ENCODE results near the gene CACNA2D2.

The CACNA2D2 gene

GRCh38 chr3:50457988-50458387 lies 45.4 kb downstream of the CACNA2D2 start:
- H3K79me2 ChIP-seq (ENCODE audit: insufficient read depth, low read length) = no peaks in the 10 kb centered on the region
- no peaks in the 10 kb centered on the region for H3K9me3 ChIP-seq (ENCODE audit: low read length)
- no peak overlapping the region for H3K9ac ChIP-seq (ENCODE audit: low read length)
- no peaks in the 10 kb centered on the region for H3K9me2 ChIP-seq (ENCODE audit: low read depth, low read length)
- no peaks in the 10 kb centered on the region for H3F3A ChIP-seq (ENCODE audit: insufficient read depth, low read length)
- H3K27ac ChIP-seq (ENCODE audit: low read depth, low read length, poor library complexity, severe bottlenecking) = no peak overlapping the region
- H4K20me1 ChIP-seq (ENCODE audit: insufficient read depth, low read length) = no peaks in the 10 kb centered on the region
- H2AFZ ChIP-seq (ENCODE audit: low read length) = no peak overlapping the region
- TF ChIP-seq, protein P1, sequence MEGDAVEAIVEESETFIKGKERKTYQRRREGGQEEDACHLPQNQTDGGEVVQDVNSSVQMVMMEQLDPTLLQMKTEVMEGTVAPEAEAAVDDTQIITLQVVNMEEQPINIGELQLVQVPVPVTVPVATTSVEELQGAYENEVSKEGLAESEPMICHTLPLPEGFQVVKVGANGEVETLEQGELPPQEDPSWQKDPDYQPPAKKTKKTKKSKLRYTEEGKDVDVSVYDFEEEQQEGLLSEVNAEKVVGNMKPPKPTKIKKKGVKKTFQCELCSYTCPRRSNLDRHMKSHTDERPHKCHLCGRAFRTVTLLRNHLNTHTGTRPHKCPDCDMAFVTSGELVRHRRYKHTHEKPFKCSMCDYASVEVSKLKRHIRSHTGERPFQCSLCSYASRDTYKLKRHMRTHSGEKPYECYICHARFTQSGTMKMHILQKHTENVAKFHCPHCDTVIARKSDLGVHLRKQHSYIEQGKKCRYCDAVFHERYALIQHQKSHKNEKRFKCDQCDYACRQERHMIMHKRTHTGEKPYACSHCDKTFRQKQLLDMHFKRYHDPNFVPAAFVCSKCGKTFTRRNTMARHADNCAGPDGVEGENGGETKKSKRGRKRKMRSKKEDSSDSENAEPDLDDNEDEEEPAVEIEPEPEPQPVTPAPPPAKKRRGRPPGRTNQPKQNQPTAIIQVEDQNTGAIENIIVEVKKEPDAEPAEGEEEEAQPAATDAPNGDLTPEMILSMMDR (IDR thresholded peaks at IDR 0.05; ENCODE audit: low read length) = no peak
- TF ChIP-seq EZH2 (IDR thresholded peaks at IDR 0.05; ENCODE audit: borderline replicate concordance, low read length) = no peak
- H3K27me3 ChIP-seq (ENCODE audit: insufficient read depth, low read length) = peaks cover 7% of the 10 kb centered on the region
- no peak overlapping the region for H3K4me2 ChIP-seq (ENCODE audit: low read length)
- no peaks in the 10 kb centered on the region for H3K36me3 ChIP-seq (ENCODE audit: insufficient read depth, low read length)
- no peaks in the 10 kb centered on the region for H3K4me1 ChIP-seq (ENCODE audit: insufficient read depth, low read length, severe bottlenecking)
- H3K4me3 ChIP-seq (ENCODE audit: low read depth, low read length, poor library complexity, severe bottlenecking) = no peak overlapping the region

GRCh38 chr3:50455161-50456018 lies 48.0 kb downstream of the CACNA2D2 start:
- Histone ChIP-seq H3F3A (ENCODE audit: insufficient read depth, low read length) (no peaks in the 10 kb centered on the region), H3K27ac (ENCODE audit: low read depth, low read length, poor library complexity, severe bottlenecking) (no peak overlapping the region), H3K4me2 (ENCODE audit: low read length) (no peak overlapping the region), H3K9me3 (ENCODE audit: low read length) (no peaks in the 10 kb centered on the region), H4K20me1 (ENCODE audit: insufficient read depth, low read length) (no peaks in the 10 kb centered on the region), H3K9ac (ENCODE audit: low read length) (no peak overlapping the region), H3K4me1 (ENCODE audit: insufficient read depth, low read length, severe bottlenecking) (no peaks in the 10 kb centered on the region), H3K9me2 (ENCODE audit: low read depth, low read length) (no peaks in the 10 kb centered on the region), H3K27me3 (ENCODE audit: insufficient read depth, low read length) (peaks cover 3% of the 10 kb centered on the region; the same call in 1 of the 2 replicates), H3K36me3 (ENCODE audit: insufficient read depth, low read length) (no peaks in the 10 kb centered on the region), H3K79me2 (ENCODE audit: insufficient read depth, low read length) (no peaks in the 10 kb centered on the region), H2AFZ (ENCODE audit: low read length) (no peak overlapping the region), H3K4me3 (ENCODE audit: low read depth, low read length, poor library complexity, severe bottlenecking) (no peak overlapping the region)
- TF ChIP-seq EZH2 (IDR thresholded peaks at IDR 0.05; ENCODE audit: borderline replicate concordance, low read length) = no peak

DNA sequence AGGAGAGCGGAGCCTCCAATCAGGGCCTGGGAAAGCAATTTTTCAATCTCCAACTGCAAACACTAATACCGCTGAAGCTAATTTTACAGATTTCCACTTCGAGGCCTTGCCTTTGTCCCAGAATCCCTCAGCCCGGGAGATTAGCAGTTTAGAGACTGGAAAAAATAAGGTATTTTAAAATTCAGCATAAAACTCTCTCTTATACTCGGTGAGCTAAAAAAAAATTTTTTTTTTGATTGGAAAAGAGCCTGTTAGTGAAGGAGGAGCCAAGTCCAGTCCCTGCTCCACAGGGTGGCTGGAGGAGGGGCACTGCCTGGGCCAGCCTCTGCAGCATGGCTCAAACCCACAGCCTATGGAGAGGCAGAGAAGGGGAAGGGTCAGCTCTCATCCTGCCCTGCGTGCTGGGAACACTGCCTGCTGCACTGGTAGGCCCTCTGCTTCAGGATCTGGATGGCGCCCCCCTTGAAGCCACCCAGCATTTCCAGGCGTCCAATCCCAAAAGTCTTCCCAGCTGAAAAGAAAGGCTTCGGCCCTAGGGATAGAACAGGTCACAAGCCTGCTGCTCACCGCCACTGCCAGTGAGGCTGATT lies 48.9 kb downstream of the CACNA2D2 start:
- Histone ChIP-seq H4K20me1 (ENCODE audit: insufficient read depth, low read length) (no peaks in the 10 kb centered on the region), H3K79me2 (ENCODE audit: insufficient read depth, low read length) (no peaks in the 10 kb centered on the region), H3K9ac (ENCODE audit: low read length) (no peak overlapping the region), H3K4me3 (ENCODE audit: low read depth, low read length, poor library complexity, severe bottlenecking) (no peak overlapping the region), H3K4me2 (ENCODE audit: low read length) (no peak overlapping the region), H3K27me3 (ENCODE audit: insufficient read depth, low read length) (peaks cover 3% of the 10 kb centered on the region; the same call in 1 of the 2 replicates), H3K4me1 (ENCODE audit: insufficient read depth, low read length, severe bottlenecking) (no peaks in the 10 kb centered on the region), H3K27ac (ENCODE audit: low read depth, low read length, poor library complexity, severe bottlenecking) (no peak overlapping the region), H2AFZ (ENCODE audit: low read length) (no peak overlapping the region), H3F3A (ENCODE audit: insufficient read depth, low read length) (no peaks in the 10 kb centered on the region), H3K9me3 (ENCODE audit: low read length) (no peaks in the 10 kb centered on the region), H3K36me3 (ENCODE audit: insufficient read depth, low read length) (no peaks in the 10 kb centered on the region), H3K9me2 (ENCODE audit: low read depth, low read length) (no peaks in the 10 kb centered on the region)
- TF ChIP-seq EZH2 (IDR thresholded peaks at IDR 0.05; ENCODE audit: borderline replicate concordance, low read length) = no peak
- TF ChIP-seq, protein P1 (IDR thresholded peaks at IDR 0.05; ENCODE audit: low read length) = no peak

All from OCI-LY1 (cell line).